ENCODE data around the gene SMARCC1.

- no peak for TF ChIP-seq CTCF (IDR thresholded peaks at IDR 0.05; ENCODE audit: low read length)
- no peak for TF ChIP-seq EZH2 (optimal IDR thresholded peaks at IDR 0.05; ENCODE audit: low read depth, low read length)
- TF ChIP-seq EZH2phosphoT487 (IDR thresholded peaks at IDR 0.05; ENCODE audit: low read length), result no peak
Observed at GRCh38 chr3:47635536-47635935, 146.2 kb downstream of the SMARCC1 start.
